SK-MEL-5 (cell line): ENCODE measurements around the gene SORCS2. TPM values are rescaled to one million over a fixed set of nuclear protein-coding genes. Genes with fewer than 3 reads are reported as not detected.
A peak's percentile ranks its signal among the peaks of the same experiment; 100 is the strongest.
"Not testable (repeated sequence)": the region's sequence is repeated elsewhere in the genome, so short reads cannot be mapped to it uniquely, and the experiment has no call there.

ENCODE experiments used
- DNase-seq: peaks from one replicate; pipeline ENCODE4 v3.0.0-alpha.2; 2016; ENCODE audit warnings: low read depth, low spot score
- in situ Hi-C: cut with HindIII; loops from 2 replicates; pipeline ENCODE4 v1.10.0; 2016; ENCODE audit warnings: low sequenced_read_pairs, high pct_unique_total_duplicates, low pct_unique_long_range_greater_than_20kb
- total RNA-seq: library from RNA; depleted of rRNA; stranded (reverse); fragments of >200 nt; shearing (Covaris generic); gene quantifications from 2 replicates; pipeline ENCODE4 v1.2.3, GENCODE V29; 2014

SORCS2 gene
- total RNA-seq, 1 experiment from 2014 or later, result not detected

DNA sequence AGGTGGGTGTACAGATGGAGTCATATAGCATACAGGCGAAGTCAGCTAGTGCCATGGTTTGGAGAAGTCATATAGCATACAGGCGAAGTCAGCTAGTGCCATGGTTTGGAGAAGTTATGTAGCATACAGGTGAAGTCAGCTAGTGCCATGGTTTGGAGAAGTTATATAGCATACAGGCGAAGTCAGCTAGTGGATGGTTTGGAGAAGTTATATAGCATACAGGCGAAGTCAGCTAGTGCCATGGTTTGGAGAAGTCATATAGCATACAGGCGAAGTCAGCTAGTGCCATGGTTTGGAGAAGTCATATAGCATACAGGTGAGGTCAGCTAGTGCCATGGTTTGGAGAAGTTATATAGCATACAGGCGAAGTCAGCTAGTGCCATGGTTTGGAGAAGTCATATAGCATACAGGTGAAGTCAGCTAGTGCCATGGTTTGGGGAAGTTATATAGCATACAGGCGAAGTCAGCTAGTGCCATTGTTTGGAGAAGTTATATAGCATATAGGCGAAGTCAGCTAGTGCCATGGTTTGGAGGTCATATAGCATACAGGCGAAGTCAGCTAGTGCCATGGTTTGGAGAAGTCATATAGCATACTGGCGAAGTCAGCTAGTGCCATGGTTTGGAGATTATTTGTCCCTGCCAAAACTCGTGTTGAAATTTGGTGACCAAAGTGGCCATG, 385.2 kb downstream of the SORCS2 start:
- in situ Hi-C loops, DNase-seq: not testable (repeated sequence)

DNA sequence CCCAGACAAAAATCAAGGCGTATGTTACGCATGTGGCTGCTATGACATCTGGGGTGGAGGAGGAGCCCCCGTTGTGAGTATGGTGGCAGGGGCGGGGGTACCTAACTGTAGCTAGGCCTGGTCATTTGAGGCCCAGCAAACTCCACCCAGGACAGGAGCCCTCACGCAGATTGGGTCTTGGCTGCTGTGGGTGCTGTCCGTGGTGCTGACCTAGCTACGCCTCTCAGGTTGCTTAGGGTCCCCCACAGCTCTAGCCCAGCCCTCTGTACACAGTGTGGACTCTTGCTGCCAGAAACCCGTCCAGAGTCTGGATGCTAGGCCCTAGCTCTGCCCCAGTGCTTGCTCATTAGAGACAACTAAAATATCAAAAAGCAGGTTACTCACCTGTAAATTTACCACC, 389.1 kb downstream of the SORCS2 start:
- no peak for DNase-seq
- in situ Hi-C loops, result no loop called here

DNA sequence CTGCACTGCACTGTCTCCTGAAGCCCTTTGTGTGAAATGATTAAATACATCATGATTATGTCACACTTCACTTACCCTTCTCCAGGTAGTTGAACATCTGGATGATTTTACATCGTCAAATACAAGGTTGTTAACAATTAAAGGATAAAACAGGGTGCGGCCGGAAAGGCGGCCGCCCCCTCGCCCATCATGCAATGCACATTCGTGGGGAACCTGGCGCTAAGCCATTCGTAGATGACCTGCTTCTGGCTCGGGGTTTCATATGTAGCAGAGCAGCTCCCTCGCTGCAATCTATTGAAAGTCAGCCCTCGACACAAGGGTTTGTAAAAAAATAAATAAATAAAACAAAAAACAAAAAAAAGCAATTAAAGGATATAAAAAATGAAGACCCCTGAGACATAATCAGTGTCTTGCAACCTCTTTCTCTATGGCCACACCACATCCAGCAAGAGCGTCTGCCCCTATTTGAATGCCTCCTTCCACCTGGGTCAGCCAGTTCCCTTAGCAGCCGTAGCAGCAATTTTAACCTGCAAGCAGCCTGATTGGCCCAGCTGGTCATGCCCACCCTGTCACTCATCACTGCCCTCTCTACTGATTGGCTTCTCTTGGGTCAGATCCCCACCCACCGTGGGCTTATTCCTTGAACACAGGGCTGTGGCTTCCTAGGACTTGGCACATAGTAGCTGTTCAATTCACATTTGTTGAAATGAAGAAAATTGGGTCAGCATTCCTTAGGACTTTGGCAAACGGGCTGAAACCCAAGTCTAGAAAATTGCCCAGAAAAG, 390.2 kb downstream of the SORCS2 start:
- in situ Hi-C loops, result no loop called here
- DNase-seq, result no peak

DNA sequence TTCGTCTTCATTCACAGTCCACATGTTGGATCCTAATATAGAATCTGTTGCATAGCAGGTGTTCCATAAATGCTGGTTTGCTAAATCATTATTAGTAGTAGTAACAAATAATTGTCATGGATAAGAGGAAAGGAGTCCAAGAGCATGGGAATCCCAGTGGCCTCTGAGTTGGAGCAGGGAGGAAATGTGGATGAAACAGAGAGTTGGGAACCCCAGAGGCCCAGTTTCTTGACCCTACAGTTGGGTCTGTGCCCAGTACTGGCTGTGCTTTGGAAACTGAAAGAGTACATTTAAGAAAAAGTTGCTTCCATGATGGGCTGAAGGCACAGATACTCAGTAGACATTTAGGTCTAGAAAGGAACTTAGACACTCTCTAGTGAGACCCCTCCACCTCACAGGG, 391.8 kb downstream of the SORCS2 start:
- in situ Hi-C loops, result no loop called here
- DNase-seq, result no peak

DNA sequence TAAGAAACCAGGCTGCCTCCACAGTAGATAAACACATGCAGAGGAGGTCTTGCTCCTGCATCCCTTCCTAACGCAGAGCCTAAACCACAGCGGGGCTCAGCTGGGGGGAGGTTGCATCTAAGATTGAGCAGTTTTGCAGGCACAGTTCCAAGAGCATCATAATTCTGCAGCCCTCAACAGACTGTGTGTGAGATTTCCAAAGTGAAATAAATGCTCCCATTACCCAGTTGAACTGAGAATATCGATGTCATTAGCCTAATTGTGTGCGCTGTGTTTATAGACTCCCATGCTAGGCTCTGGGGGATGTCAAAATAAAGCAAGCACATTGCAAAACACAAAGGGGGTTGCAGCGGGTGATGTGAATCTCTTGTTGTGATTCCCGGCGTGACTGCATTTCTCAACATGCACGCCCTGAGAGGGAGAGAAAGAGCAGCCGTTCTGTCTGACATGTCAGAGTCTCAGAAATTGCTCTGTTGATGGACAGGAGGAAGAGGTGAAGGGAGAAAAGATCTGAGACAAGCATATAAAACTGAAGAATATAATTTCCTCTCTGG, 392.3 kb downstream of the SORCS2 start:
- in situ Hi-C loops, result no loop called here
- no peak for DNase-seq

DNA sequence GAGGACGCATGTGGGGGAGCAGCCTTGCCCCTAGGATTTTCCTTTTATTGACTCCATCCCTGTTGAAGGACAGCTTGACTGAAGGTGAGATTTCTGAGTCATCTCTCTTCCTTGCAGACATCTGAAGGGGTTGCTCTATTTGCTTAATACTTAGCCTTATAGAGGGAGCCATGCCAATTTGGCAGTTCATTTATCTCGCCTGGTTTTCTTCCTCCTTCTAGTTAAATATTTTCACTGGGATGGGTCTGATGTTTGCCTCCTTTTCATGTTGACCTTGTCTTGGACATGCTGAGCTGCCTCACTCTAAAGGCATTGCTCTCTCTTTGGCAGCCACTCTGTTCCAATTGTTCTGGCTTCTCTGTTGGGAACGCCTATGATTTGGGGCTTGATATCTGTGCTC, 393.4 kb downstream of the SORCS2 start:
- in situ Hi-C loops, result no loop called here
- no peak for DNase-seq

DNA sequence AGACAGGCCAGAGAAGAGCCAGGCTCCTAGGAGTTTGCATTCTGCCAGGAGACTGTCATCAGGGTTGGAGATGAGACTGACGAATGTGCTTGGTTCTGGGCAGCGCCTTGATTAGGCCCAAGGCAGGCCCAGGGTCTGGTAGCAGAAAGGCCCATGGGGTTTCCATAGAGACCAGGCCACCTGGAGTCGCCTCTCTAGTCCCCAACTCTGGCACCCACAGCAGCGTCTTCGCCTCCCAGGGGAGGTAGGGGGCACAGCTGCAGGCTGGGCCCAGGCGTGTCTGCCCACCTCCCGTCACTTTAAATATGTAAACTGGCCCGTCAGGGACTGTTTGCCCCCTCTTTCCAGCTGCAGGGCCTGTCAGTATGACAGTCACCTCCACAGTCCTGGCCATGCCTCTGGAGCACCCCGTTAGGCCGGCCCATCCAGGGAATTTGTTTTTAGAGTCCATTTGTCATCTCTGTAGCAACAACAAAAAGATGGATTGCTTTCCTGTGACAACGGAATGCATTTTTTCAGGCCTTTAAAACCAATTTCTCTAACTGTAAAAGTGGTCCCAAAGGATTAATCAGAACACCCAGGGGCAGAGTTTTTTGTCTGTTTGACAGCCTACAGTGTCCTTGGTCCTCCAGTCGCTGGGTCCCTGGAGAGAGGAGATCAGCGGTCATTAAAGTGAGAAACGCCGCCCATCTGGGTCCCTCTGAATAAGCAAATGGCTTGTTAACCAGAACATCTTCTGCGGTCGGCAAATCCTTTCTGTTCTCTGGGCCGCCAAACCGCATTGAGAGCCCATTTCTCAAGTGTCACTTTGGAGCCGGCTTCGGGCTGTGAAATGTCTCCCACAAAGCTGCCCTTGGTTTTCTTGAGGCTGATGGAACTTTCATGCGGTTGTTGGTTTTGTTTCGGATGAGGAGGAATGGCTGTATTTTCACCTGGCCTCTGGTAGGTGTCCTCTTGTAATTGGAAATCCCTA, 395.4 kb downstream of the SORCS2 start:
- in situ Hi-C loops, result no loop called here
- no peak for DNase-seq

DNA sequence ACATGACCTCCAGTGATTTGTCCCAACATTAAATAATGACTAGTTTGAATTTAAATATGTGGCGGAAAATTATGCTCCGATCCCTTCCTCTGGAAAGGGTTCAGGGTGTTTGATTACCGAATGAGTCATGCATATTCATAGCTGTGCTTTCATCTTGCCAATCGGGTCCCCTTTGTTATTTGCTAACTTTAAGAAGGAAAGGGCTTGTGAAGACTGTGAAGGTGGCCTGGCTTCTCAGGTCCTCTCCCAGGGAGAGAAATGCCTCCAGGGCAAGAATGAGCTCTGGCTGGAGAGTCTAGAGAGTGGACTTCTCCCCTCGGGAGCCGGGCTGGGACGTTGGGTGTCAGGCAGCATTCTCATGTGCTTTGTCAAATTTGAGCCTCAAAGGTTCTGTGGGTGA, 397.9 kb downstream of the SORCS2 start:
- in situ Hi-C loops, result no loop called here

DNA sequence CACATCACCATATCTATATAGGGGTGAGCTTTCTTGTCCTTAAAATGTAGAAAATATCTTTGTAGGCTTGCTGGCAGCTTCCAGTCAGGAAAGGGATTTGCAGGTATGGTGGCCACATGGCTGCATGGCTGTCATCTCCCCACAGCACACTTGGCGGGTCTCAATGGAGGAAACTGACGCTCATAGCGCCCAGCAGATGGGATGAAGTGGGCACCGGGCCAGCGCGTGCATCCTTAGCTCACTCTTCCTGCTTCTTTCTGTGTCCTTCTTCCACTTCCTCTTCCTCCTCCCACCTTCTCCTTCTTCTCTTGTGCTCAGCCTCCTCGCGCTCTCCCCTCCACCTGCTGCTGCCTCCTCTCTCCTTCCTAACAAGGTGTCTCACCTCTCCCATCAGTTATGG, 398.6 kb downstream of the SORCS2 start:
- no peak for DNase-seq
- in situ Hi-C loops, result no loop called here

More for the DNA sequence above, 397.9 kb downstream of the SORCS2 start:
- no peak for DNase-seq

DNA sequence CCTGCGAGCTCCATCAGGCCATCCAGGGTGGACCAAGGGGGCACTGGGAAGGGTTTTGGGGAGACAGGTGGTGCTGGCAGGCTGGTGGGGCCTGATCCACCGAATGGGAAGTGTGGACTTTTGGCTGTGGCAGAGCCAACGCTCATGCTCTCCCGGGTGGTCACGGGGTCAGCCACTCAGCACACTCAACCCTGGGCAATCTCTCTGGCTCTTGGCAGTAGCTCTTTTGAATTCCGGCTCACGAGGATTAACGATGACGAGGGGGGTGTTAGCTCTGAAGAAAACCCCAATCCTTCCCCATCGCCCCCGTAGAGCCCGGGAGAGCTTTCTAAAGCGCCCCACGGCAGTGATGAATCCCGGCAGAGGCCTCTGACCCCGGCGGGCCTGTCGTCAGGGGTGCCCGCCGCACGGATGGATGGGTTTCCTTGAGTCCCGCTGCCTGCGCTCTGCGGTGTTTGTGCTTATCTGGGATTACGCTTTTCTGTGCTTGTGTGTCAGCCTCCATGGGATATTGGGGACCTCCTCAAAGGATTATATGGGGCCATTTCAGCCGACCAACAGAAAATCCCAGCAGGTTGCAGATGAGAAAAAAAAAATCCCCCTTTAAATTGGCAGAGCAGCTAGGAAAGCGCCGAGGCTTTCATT, 399.2 kb downstream of the SORCS2 start:
- DNase-seq, result no peak
- in situ Hi-C loops, result no loop called here

DNA sequence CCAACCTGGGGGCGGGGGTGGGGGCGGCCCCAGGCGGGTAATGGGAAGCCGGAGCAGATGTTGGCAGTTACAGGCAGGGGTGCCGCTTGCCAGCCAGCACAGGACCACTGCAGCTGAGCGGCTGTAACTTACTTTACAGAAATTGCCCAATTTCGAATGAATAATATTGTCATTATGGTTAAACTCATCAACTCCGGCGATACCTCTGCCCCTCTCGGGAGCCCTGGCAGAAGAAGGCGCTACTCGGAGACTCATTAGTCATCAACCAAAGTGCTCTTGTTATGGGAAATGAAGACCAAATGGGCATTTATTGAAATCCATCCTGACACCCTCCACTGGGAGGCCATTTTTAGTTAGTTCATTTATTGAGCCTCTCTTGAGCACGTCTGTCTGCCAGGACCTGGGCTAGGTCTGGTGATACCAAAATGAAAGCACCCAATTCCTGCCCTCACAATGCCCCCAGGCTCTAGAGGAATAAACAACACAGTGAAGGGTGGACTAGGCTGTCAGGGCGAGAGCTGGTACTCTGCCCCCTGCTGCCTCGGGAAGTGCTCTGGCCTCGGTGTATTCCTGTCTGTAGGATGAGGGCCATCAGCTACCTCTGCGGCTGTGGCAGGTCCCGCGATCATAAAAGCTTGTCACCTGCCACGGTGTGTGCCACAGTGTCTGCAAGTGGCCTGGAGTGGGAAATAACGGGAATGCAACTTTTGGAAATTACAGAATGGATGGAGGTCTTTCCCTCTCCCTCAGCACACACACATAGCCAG, 401.5 kb downstream of the SORCS2 start:
- DNase-seq, result peak; percentile 22
- in situ Hi-C loops, result no loop called here

DNA sequence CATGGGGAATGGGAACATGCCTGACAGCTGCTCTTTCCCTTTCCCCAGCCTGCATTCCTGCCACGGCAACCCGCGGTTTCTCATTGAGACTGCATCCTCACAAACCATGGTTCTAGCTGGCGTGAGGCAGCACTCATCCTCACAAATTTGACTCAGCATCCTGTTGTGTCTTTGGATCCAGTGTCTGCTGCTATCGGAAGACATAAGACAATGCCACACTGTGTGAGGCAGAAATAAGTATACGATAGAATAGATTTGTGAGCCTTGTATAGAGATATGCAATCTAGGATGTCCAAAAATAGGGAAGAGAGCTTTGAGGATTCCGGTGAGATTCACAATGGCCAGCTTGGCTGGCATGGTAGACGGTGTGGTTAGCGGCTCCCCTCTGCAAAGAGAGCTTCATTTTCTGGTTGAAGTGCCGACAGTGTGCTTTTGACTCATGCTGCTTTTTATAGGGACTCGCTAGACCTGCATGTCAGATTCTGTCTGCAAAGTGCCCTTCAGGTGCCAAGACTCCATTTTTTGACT, 403.7 kb downstream of the SORCS2 start:
- DNase-seq, result no peak
- in situ Hi-C loops, result no loop called here

DNA sequence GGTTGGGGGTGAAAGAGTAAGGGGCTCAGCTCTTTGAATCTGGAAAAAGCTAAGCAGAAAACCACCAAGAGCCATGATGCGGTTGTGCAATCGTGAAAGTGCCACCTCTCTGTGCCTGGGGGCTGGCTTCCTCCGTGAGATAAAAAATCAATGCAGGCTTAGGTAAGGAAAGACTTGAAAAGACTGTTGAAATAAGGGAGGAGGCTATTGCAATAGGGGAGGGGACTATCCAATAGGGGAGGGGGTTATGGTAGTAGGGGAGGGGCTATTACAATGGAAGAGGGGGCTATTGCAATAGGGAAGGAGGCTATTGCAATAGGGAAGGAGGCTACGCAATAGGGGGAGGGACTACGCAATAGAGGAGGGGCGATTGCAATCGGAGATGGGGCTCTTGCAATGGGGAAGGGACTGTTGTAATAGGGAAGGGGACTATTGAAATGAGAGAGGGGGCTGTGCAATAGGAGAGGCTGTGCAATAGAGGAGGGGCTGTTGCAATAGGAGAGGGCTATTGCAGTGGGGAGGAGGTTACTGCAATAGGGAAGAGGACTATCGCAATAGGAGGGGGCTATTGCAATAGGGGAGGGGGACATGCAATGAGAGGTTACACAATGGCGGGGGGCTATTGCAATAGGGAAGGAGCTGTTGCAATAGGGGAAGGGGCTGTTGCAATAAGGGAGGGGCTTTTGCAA, 404.7 kb downstream of the SORCS2 start:
- DNase-seq, result no peak
- in situ Hi-C loops, result no loop called here

DNA sequence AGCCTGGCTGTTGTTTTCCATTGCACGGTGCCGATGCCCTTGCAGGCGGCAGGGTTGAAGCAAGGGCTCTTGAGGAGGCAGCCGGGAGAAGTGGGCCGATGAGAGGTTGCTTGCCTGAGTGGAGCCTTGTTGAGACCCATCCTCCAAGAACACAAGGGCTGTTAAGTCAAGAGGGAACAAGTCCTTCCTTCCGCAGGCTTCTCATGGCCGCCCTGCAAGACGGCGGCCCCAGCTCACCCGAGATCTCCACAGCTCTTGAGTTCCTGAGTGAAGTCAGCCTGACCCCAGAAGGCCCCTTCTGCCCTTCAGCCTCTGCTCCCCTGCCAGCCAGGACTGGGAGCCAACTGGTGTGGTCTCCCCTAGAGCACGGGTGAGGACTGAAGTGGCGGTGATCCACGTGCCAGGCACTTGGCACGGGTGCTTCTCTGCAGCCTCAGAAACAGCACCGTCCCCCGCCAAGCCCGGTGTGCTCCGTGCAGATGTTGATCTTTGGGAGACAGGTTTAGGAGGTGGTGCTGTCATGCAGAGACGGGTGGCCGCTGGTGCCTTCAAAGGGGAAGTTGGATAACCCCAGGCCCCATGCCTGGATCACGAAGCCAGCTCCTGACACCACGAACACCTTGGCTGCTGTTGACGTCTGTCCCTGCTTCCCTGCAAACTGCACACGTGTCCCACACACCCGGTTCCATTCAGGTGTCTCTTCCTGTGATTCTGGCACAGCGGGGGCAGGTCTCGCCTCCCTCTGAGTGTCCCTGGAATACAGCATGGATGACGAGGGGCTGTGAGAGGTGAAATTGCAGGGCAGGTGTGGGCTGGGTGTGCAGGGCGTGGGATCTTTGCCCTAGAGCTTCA, 406.8 kb downstream of the SORCS2 start:
- in situ Hi-C loops, result no loop called here
- DNase-seq, result no peak

DNA sequence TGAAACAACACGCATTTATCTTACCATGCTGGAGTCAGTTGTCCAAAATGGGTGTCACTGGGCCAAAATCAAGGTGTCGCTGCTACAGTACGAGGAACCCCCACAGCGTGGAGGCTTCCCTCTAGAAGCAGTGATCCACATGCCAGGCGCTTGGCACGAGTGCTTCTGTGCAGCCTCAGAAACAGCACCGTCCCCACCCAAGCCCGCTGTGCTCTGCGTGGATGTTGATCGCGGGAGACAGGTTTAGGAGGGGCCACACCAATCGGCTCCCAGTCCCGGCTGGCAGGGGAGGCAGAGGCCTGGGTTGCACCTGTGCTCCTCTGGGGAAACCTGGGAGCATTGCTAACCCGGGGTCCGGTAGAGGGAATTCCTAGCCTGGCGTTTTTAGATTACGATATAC, 407.9 kb downstream of the SORCS2 start:
- in situ Hi-C loops, result no loop called here
- no peak for DNase-seq
